Stomach (tissue), 4 donors: ENCODE results near the gene LRRC8B.

Experiments
- EP300 ChIP-seq: sonication (generic); formaldehyde crosslinking; IDR thresholded peaks from one replicate; pipeline ENCODE4 v1.6.1; 2017; ENCODE audit warnings: antibody characterized with exemption
- POLR2A ChIP-seq, 4 donors: fragments of 450-650 bp; IDR thresholded peaks; one replicate each; pipeline ENCODE4 v1.6.1; 2016; ENCODE audit warnings: antibody characterized with exemption in 4 of 4, control low read depth in 2 of 4, mild to moderate bottlenecking in 1 of 4, moderate library complexity in 1 of 4
- TF ChIP-seq, protein P1 (sequence below), 7 experiments: fragments of 450-650 bp in 4 of 7; fragments of 200-600 bp in 3 of 7; sonication (generic) in 3 of 7; IDR thresholded peaks; one replicate each; pipeline ENCODE4 v1.5.1; 2016 to 2019; ENCODE audit warnings: antibody characterized with exemption in 7 of 7, control low read depth in 2 of 7, mild to moderate bottlenecking in 1 of 7

DNA sequence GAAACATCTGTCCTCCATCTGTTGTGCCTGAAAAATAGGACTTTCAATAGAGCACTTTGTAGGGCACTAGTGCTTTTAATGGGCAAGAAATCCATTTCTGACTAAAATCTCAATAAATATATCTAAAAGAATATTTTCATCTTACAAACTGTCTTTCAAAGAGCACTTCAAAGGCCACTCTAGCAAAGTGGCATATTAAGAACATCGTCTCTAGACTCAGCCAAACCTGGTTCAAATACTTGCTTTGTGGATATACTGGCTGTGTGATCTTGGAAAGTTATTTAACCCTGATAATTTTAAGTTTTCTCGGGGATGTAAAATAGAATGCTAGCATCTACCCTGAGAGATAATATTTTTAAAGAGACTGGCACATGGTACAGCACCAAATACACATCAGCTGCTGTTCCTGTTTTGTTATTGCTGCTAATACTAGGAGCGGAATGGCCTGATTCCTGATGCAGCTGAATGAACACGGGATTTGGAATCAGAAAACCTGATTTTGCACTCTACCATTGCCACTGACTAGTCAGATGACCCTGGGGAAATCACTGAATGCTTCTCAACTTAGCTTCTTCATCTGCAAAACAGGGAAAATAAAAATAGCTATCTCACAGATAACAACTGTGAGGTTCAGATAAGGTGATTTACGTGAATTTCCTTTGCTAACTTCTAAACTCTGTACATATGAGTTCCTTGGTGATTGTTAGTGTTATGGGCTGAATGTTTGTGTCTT lies 83.1 kb downstream of the LRRC8B start:
- TF ChIP-seq, protein P1, sequence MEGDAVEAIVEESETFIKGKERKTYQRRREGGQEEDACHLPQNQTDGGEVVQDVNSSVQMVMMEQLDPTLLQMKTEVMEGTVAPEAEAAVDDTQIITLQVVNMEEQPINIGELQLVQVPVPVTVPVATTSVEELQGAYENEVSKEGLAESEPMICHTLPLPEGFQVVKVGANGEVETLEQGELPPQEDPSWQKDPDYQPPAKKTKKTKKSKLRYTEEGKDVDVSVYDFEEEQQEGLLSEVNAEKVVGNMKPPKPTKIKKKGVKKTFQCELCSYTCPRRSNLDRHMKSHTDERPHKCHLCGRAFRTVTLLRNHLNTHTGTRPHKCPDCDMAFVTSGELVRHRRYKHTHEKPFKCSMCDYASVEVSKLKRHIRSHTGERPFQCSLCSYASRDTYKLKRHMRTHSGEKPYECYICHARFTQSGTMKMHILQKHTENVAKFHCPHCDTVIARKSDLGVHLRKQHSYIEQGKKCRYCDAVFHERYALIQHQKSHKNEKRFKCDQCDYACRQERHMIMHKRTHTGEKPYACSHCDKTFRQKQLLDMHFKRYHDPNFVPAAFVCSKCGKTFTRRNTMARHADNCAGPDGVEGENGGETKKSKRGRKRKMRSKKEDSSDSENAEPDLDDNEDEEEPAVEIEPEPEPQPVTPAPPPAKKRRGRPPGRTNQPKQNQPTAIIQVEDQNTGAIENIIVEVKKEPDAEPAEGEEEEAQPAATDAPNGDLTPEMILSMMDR (IDR thresholded peaks at IDR 0.05) = no peak
- TF ChIP-seq POLR2A (IDR thresholded peaks at IDR 0.05) (no peak), EP300 (no peak)
